Measurements from ENCODE around the gene NACC2. TPM values are rescaled to one million over a fixed set of nuclear protein-coding genes. Genes with fewer than 3 reads are reported as not detected.
"Not testable (repeated sequence)": the region's sequence is repeated elsewhere in the genome, so short reads cannot be mapped to it uniquely, and the experiment has no call there.

NACC2 gene
- polyA plus RNA-seq, 3 donors: 8.7 to 9.3 (median 9.1) TPM

- DNase-seq: no peak
These were observed 17.5 kb upstream of the NACC2 start for GRCh38 chr9:136112541-136112940.

GRCh38 chr9:136111910-136112309 lies 16.8 kb upstream of the NACC2 start:
- DNase-seq: no peak

- no peak for DNase-seq
These were observed 16.1 kb upstream of the NACC2 start for GRCh38 chr9:136111190-136111589.

DNA sequence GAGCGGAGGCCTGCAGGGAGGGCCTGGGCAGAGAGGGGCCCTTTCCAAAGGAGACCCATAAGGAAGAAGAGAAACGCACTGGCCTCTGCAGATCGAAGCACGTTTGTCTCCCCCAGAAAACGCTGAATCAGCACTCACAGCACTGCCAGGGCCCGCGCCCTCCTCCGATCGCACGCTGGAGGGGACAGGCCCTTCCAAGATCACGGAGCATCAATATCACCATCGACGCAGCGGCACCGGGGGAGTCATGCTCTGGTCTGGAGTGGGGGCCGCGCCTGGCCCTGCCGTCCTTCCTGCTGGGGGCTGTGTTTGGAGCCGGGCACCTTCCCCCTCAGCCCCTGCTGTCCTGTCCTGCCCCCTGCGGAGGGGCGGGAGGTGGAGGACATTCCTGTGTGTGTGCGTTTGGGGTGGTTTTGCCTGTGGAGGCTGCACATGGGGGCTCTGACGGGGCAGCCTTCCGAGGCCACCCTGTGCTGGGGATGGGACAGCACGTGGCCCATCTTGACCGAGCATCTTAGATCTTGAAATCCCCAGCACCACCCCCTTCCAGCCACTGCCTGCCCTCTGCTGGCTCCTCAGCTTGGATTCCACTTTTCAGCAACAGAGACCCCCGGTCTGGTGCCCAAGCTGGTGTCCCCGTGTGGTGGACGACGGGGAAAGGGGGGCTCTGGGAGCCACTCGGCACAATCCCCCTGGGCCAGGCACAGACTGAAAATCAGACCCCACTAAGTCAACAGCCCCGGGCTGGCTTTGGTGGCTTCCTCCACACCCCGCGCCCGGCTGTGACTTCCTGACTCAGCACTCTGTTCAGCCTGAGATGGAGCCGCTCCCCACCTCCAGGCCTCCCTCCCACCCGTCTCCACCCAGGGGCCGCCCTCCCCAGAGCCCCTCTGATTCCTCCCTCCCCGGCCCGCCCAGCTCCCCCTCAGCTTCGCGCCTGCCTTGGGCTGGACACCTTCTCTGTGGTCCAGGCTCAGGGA lies 15.3 kb upstream of the NACC2 start:
- DNase-seq: no peak

- no peak for DNase-seq
These were observed 14.4 kb upstream of the NACC2 start for GRCh38 chr9:136109351-136110081.

DNA sequence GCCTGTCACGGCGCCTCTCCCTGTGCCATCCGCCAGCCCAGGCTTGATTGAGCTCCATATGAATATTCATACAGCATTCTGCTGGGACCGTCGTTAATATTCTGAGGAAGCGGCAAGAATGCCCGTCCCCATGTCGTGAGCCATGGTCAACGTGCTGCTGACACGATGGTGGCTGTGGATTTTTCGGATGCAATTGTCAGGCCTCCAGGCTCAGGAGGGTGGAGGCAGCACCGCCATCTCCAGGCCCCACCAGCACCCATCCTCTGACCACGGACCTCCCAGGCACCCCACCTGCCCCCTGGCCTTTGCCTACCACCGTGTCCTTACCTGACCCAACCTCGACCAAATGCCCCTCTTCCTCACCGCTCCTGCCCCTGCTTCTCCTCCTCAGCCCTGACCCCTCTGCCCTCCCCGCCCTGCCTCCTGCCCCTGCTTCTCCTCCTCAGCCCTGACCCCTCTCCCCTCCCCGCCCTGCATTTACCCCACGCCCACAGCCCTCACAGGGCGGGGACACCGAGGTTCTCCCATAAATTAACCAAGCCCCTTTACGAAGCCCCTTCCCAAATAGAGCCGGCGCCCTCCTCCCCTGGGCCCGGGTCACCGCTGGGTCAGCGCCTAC lies 13.7 kb upstream of the NACC2 start:
- no peak for DNase-seq

- no peak for DNase-seq
These were observed 13.0 kb upstream of the NACC2 start for GRCh38 chr9:136107953-136108647.

DNA sequence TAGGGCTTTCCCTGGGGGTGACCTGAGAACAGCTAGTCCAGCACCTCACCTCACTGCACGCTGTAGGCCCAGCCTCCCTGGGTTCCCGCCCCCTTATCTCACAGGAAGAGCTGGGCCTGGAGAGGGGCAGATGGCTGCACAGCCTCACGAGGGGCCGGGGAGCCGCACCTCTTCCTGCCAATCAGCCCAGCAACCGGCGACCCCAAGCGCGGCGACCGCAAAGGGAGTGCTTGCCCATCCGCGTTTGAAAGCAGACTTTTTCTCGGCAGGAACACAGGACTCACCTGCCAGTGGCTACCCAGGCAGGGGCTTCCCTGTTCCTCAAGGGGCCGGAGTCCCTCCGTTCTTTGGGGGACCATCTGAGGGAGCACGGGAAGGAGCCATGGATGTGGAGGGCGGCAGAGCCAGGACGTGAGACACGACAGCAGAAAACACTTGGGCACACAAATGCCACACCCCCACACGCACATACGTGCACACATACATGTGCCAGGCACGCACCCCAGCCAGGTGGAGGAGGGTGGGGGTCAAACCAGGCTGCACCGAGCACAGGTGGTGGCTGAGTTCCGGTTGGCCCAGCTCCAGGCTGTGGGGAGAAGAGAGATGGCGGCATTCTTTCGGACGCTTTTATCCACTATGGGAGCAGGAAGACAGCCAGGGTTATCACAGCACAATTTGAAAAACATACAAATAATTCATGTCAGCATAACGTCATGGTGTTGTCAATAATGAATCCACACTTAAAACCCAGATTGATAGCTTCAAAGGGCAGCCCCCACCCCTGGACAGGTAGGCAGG lies 12.3 kb upstream of the NACC2 start:
- DNase-seq: no peak

- no peak for DNase-seq
These were observed 10.5 kb upstream of the NACC2 start for GRCh38 chr9:136105398-136106135.

- DNase-seq: no peak
These were observed 9.8 kb upstream of the NACC2 start for GRCh38 chr9:136104916-136105315.

GRCh38 chr9:136104488-136104800 lies 9.4 kb upstream of the NACC2 start:
- DNase-seq: no peak

DNA sequence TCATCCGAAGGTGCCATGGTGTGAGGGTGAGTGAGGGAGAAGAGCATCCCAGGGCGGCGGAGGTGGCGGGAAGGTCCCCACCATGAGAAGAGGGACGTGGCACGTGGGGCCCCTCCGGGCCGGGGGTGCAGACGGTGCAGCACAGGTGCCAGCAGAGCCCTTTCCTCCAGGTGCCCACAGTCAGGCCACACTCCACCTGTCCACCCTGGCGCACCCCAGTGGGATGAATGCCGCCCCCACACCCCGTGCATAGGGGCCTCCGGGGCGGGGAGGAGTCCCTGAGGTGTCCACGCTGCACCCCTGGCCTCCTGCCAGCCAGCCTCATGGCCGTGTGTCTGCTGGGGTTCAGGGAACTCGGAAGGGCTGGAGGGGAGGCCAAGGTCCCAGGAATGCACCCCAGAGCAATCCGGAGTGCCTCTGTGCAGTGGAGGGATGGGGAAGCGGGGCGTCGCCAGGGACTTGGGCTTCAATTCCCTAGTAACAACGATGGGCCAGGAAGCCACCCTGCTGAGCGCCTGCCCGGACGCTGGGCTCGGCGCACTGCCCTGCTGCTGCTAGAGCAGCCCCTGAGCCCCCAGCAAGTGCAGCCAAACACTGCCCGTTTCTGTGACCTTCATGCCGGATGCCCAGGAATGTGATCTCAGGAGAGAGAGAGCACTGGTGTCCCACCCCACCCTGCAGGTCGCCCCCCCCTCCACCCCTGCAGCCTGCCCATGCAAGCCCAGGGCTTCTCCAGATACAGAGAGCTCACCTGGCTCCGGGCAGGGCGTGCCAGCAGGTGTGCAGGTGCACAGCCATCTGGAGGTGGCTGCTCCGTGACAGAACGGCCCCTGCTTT lies 8.8 kb upstream of the NACC2 start:
- no peak for DNase-seq

GRCh38 chr9:136101615-136102074 lies 6.6 kb upstream of the NACC2 start:
- not testable (repeated sequence) for DNase-seq

GRCh38 chr9:136100700-136101614 lies 5.9 kb upstream of the NACC2 start:
- no peak for DNase-seq

DNA sequence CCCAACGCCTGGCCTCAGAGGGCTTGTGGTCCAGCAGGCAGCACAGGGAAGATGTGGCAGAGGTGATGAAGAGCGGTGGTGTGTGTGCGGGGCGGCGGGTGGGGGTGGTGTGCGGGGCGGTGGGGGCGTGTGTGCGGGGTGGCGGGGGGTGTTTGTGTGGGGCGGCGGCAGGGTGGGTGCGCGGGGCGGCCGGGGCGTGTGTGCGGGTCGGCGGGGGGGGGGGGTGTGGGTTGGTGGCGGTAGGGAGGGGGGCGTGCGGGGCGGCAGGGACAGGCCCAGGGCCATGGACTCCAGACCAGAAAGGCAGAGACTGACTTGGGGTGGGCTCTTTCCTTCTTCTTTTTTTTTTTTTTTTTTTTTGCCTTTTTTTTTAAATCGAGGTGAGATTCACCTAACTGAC lies 4.5 kb upstream of the NACC2 start:
- no peak for DNase-seq

DNA sequence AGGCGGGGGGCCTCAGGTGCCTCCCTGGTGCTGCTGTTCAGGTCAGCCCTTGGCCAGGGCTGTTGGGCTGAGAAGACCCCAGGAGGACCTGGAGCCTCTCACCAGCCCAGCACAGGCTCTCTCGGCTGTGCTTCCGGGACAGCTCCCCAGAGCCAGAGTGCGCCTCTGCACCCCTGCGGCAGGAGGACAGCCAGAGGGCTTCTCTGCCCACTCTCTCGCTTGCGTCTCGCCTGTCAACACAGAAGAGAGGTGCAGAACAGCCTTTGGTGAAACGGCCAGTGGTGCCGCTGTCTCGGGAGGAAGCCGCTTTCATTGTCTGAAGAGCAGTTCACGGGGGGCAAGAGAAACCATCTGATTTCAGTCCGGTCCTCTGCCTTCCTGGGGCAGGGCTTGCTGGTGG lies 3.8 kb upstream of the NACC2 start:
- DNase-seq: no peak

DNA sequence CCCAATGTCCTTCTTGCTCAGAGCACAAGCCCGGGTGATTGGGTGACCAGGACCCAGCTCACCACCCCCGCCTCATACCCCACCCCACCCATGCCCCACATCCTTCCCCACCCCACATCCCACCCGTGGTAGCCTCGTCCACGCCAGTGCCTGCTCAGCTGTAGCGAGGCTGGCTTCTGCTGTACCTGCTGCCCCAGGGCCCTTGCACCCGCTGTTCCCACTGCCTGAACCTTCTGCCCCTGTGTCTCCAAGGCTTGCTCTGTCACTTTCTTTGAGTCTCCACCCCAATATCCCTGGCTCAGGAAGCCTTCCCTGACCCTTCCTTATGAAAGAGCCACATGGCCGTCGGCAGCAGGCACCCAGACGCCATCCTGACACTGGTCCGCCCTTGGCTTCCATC lies 3.1 kb upstream of the NACC2 start:
- DNase-seq: no peak

DNA sequence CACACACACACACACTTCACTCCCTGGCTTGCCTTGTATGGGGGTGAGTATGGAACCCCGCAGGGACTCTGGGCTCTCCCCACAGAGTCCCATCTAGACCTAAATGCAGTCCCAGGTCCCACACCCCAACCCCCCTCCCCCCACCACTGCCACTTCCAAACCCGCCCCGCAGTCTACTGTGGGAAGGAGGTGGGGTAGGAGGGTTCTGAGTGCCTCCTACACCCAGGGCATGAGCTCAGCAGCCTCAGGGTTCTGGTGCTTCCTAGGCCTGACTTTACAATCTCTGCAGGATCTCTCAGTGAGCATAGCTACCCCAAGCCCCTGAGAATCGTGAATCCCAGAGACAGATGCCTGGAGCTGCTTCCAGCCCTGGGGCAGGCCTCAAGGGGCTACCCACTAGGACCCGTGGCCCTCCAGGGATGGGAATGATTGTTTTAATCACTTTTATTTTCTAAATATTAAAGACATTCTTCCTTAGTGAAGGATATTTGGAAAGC lies 1.5 kb upstream of the NACC2 start:
- no peak for DNase-seq

Data from renal pelvis (tissue), 4 donors.